ENCODE data around the gene WFIKKN1.
"Not testable (repeated sequence)": the region's sequence is repeated elsewhere in the genome, so short reads cannot be mapped to it uniquely, and the experiment has no call there.

WFIKKN1 gene

GRCh38 chr16:595094-595528, 35.7 kb upstream of the WFIKKN1 start:
- DNase-seq (ENCODE audit: low read depth): no peak

GRCh38 chr16:595942-596735, 34.6 kb upstream of the WFIKKN1 start:
- no peak for DNase-seq (ENCODE audit: low read depth)

- no peak for DNase-seq (ENCODE audit: low read depth)
Observed at GRCh38 chr16:596736-597060, 34.1 kb upstream of the WFIKKN1 start.

GRCh38 chr16:597655-598054, 33.1 kb upstream of the WFIKKN1 start:
- DNase-seq (ENCODE audit: low read depth): not testable (repeated sequence)

GRCh38 chr16:598823-599739, 31.7 kb upstream of the WFIKKN1 start:
- no peak for DNase-seq (ENCODE audit: low read depth)

- no peak for DNase-seq (ENCODE audit: low read depth)
Observed at GRCh38 chr16:600781-601180, 30.0 kb upstream of the WFIKKN1 start.

GRCh38 chr16:603933-604332, 26.9 kb upstream of the WFIKKN1 start:
- no peak for DNase-seq (ENCODE audit: low read depth)

- DNase-seq (ENCODE audit: low read depth): no peak
Observed at GRCh38 chr16:606656-607307, 24.0 kb upstream of the WFIKKN1 start.

- DNase-seq (ENCODE audit: low read depth): no peak
Observed at GRCh38 chr16:608019-608418, 22.8 kb upstream of the WFIKKN1 start.

GRCh38 chr16:609316-609715, 21.5 kb upstream of the WFIKKN1 start:
- DNase-seq (ENCODE audit: low read depth): no peak

GRCh38 chr16:609984-610383, 20.8 kb upstream of the WFIKKN1 start:
- DNase-seq (ENCODE audit: low read depth): no peak

- no peak for DNase-seq (ENCODE audit: low read depth)
Observed at GRCh38 chr16:610513-611381, 20.0 kb upstream of the WFIKKN1 start.

- DNase-seq (ENCODE audit: low read depth): no peak
Observed at GRCh38 chr16:615122-615521, 15.7 kb upstream of the WFIKKN1 start.

GRCh38 chr16:616733-617586, 13.8 kb upstream of the WFIKKN1 start:
- DNase-seq (ENCODE audit: low read depth): no peak

GRCh38 chr16:617855-618254, 12.9 kb upstream of the WFIKKN1 start:
- no peak for DNase-seq (ENCODE audit: low read depth)

- DNase-seq (ENCODE audit: low read depth): no peak
Observed at GRCh38 chr16:619476-620100, 11.2 kb upstream of the WFIKKN1 start.

- DNase-seq (ENCODE audit: low read depth): no peak
Observed at GRCh38 chr16:620700-621525, 9.9 kb upstream of the WFIKKN1 start.

GRCh38 chr16:621526-622105, 9.2 kb upstream of the WFIKKN1 start:
- no peak for DNase-seq (ENCODE audit: low read depth)

GRCh38 chr16:622920-623280, 7.9 kb upstream of the WFIKKN1 start:
- no peak for DNase-seq (ENCODE audit: low read depth)
